GM19239 (cell line): ENCODE data around the gene FBXO33.

Source experiments
- DNase-seq: peaks from one replicate; pipeline ENCODE4 v3.0.0; 2011; ENCODE audit warnings: low spot score; ENCODE audit not compliant: insufficient read length
- FAIRE-seq: peaks from 2 replicates; lab custom pipeline; 2011; peaks lifted over from hg19 to GRCh38; lab: Jason Lieb, UNC

The FBXO33 gene

DNA sequence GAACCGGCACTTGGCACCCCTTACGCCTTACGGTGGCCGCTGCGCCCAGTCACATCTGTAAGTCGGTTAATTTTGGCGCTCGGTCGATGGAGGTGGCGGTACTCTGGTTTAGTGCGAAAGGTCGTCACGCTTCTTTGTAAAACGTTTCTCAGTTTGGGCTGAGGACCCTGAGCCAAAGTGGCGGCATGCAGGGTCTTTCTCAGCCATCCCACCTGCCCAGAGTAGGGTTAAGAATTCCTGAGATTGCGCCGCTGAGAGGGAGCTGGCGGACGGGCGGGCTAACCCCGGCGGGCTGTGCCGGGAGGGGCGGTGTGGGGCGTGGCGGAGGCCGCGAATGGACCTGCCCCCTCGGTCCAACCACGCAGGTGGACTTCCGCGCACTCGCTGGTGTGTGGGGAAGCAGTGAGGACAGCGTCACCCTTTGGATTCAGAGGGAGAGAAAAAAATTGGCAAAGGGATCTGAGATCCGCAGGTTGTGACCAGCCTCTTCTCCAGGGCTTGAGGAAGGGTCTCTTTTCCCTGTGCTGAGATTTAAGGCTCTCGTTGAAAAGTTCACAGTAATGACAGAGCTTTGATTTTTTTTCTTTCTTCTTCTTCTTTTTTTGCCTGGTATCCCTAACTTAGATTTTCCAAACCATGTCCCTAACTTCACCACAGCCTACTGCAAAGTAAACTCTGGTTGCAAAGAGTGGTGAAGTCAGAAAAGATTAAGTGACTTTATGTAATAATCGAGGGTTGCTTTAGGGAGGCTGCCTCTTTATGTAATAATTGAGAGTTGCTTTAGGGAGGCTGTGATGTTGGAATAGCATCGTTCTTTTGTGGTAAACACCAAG, 602 bp upstream of the FBXO33 start:
- DNase-seq, result peak; percentile 42
- peak; percentile 90 for FAIRE-seq

- no peak for FAIRE-seq
- DNase-seq, result no peak
These were observed 636 bp downstream of the FBXO33 start for GRCh38 chr14:39431416-39432178.

- DNase-seq (no peak), FAIRE-seq (peak; percentile 61)
These were observed 1.3 kb downstream of the FBXO33 start for GRCh38 chr14:39430762-39431415.

DNA sequence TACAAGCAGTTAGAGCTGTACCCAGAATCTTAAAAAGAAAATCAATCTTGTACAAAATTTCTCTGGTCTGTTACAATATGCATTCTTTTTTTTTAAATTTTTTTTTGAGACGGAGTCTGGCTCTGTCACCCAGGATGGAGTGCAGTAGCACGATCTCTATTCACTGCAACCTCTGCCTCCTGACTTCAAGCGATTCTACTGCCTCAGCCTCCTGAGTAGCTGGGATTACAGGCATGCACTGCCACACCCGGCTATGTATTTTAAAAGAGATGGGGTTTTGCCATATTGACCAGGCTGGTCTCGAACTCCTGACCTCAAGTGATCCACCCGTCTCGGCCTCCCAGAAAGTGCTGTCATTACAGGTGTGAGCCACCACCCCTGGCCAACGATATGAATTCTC, 4.1 kb downstream of the FBXO33 start:
- no peak for DNase-seq
- no peak for FAIRE-seq

DNA sequence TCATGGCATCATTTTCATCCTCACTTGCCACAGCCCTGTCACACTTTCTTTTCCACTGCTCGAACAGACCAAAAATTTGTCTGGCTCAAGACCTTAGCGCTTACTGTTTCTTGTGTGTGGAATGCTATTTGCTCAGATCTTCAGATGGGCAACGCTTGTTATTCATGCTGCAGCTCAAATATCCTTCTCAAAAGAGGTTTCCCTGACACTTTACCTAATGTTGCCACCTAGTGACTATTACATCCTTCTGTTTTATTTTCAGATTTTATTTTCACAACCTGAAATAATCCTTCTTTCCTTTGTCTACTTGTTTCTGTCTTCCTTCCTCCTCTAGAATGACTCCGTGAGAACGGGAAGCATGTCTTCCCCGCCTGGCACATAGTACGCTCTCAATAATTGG, 5.6 kb downstream of the FBXO33 start:
- DNase-seq (no peak), FAIRE-seq (peak; percentile 86)

DNA sequence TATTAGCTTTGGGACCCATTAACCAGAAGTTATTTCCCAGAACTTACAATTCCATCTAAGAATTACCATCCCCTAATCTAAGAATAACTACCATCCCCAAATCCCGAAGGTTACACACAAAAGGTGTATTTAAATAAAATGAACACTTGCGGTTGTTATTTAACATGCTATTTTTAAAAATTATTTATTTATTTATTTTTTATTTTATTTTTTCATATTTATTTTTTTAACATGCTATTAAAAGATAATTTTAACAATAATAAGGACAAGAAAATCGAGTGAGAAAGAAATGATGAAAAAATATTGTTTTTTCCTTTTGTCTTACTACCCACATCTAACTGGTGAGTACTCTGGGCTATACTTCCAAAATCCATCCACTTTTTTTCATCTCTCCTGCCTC, 6.3 kb downstream of the FBXO33 start:
- FAIRE-seq, result peak; percentile 14
- DNase-seq, result no peak

- FAIRE-seq, result no peak
These were observed 8.4 kb downstream of the FBXO33 start for GRCh38 chr14:39423793-39424192.

DNA sequence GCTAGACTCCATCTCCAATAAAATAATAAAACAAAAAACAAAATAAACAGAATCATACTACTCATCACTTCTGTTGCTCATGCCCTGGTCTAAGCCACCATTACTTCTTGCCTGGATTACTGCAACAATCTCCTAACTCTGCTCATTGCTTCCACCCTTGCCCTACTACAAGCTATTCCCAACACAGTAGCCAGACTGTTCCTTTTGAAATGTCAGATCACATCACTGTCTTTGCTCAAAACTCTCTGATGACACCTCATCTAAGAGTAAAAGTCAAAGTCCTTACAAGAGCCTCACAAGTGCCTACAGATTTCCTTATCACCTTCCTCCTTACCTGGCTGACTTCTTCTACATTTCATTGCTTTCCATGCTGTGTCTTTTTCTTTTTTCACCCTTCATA, 10.0 kb downstream of the FBXO33 start:
- FAIRE-seq (no peak), DNase-seq (no peak)

More at GRCh38 chr14:39423793-39424192, 8.4 kb downstream of the FBXO33 start:
- no peak for DNase-seq

DNA sequence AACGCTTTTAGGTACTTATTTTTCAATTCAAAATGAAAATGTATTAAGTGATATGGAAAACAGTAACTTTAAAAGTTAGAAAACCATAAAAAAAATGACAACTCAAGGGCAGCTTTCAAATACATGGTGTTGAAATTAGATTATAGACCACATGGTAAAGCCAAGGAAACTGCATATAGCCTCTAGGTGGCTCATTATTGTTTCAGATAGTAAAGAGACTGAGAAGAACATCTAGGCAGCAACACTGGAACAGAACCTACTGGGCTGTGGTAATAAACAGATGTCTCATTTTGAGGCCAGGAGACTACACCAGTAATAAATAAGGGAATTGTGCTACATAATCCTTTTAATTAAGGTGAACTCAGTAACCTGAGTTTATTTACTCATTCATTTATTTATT, 13.0 kb downstream of the FBXO33 start:
- no peak for FAIRE-seq
- DNase-seq, result no peak

GRCh38 chr14:39417014-39417413, 15.2 kb downstream of the FBXO33 start:
- no peak for FAIRE-seq
- no peak for DNase-seq

DNA sequence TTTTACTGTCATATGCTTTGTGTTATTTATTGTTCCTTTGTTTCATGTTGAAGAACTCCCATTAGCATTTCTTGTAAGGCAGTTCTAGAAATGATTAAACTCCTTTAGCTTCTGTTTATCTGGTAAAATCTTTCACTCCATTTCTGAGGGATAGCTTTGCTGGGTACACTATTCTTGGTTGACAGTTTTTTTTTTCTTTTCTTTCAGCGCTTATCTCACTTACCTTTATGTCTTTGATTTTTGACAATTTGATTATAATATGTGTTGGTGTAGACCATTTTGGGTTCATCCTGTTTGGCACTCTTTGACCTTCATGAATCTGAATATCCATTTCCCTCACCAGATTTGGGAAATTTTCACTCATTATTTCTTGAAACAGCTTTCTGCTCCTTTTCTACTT, 16.2 kb downstream of the FBXO33 start:
- FAIRE-seq (no peak), DNase-seq (no peak)

- DNase-seq (no peak), FAIRE-seq (no peak)
These were observed 25.7 kb downstream of the FBXO33 start for GRCh38 chr14:39406560-39406959.

GRCh38 chr14:39398382-39398781, 33.9 kb downstream of the FBXO33 start:
- no peak for FAIRE-seq
- DNase-seq, result no peak

DNA sequence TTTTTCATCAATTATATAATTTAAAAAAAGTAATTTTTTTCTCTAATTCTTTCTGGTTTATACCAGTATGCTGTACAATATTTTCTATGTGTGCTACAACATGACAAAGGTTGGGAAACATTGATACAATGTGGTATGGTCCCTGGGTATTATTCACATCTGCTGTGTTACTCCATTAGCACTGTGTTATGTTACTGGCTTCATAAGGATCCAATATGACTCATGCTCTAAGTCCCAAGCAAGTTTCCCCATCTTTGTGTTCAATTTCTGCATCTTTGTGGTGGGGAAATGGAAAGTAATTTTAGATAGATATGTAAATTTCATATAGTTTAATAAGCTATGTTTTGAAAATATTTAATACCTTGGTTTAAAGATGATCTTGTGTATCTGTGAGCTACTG, 35.8 kb downstream of the FBXO33 start:
- FAIRE-seq (no peak), DNase-seq (no peak)

DNA sequence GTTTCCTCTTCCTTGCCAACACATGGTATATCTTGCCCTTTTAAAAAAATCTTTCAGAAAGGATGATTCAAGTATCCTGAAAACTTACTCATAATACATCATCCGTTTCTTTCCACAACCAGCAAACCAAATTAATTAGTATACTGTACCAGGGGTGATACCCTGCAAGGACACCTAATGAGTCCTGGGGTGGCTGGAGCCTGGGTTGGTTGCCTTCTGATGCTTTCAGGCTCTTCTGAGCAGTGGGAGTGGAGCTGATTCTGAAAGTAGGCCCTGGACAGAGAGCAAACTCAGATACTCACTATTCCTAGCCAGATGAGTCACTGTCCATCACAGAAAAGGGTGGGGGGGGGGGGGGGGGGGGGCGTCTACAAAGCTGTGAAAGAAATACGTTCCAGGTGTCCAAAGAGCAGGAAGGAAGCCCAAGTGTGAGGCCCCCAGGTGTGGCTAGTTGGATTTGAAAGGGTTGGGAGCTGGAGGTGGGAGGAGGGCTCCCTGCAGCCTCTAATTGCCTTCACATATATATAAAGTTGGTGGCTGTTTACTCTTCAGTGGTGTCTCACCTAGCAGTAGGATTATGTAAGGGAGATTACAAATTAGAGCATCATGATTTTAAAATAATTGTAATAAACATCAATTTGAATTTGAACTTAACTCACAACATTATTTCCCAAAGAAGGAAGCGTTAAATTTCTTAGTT, 36.5 kb downstream of the FBXO33 start:
- DNase-seq (no peak), FAIRE-seq (no peak)

DNA sequence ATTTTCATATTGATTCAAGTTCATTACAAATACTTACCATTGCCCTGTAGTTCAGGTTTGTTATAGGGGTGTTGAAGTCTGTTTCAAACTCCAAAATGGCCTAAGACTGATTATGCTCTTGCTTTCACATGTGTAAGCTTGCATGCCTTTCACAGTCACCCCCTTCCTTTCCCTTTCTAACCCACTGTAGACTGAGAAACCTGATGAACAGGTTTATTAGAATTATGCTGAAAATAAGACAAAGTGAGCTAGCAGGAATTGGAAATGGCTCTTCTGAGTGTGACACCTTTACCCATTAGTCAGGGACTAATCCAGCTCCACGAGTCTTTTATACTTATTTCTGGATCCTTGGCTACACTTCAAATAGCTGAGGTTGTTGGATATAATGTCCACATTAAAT, 38.9 kb downstream of the FBXO33 start:
- no peak for DNase-seq

GRCh38 chr14:39384177-39384576, 48.1 kb downstream of the FBXO33 start:
- no peak for FAIRE-seq

More for the DNA sequence above, 38.9 kb downstream of the FBXO33 start:
- no peak for FAIRE-seq

DNA sequence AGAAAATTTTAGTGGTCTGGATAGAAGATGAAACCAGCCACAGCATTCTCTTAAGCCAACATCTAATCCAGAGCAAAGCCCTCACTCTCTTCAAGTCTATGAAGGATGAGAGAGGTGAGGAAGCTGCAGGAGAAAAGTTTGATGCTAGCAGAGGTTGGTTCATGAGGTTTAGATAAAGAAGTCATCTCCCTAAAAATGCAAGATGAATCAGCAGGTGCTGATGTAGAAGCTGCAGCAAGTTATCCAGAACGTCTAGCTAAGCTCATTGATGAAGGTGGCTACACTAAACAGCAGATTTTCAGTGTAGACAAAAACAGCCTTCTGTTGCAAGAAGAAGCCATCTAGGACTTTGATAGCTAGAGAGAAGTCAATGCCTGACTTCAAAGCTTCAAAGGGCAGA, 48.5 kb downstream of the FBXO33 start:
- DNase-seq, result no peak
- FAIRE-seq, result no peak

More at GRCh38 chr14:39384177-39384576, 48.1 kb downstream of the FBXO33 start:
- no peak for DNase-seq

GRCh38 chr14:39383026-39383660, 49.1 kb downstream of the FBXO33 start:
- DNase-seq, result no peak
- no peak for FAIRE-seq

DNA sequence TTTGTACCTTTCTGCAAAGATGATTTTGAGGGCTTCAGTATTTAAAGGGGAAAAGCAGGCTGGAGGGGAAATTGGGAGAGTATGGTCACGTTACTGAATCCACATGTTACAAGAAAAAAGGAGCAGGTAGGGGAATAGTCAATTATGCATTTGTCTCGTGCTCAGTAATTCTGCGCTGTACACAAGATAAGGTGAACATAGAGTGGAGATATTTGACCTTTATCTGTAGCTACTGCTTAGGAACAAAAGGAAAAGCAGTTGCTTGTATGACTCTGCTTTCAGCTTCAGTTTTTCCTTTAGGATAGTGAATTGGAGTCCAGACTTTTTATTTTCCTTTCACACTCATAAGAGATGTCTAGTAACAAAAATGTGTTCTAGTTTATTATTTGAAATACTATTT, 49.8 kb downstream of the FBXO33 start:
- no peak for FAIRE-seq
- no peak for DNase-seq
